Stimulated activated CD4-positive, alpha-beta T cell treated with anti-CD3 and anti-CD28 coated beads, Interleukin-4, amount 100 ng/mL, for 4 hours (primary cell): Measurements from ENCODE around the gene ZNF385C.
A peak's percentile ranks its signal among the peaks of the same experiment; 100 is the strongest.
"Not testable (repeated sequence)": the region's sequence is repeated elsewhere in the genome, so short reads cannot be mapped to it uniquely, and the experiment has no call there.

Experiments
- DNase-seq, 2 experiments: peaks; one replicate each; pipeline ENCODE4 v3.0.0-alpha.2; 2020

The ZNF385C gene

DNA sequence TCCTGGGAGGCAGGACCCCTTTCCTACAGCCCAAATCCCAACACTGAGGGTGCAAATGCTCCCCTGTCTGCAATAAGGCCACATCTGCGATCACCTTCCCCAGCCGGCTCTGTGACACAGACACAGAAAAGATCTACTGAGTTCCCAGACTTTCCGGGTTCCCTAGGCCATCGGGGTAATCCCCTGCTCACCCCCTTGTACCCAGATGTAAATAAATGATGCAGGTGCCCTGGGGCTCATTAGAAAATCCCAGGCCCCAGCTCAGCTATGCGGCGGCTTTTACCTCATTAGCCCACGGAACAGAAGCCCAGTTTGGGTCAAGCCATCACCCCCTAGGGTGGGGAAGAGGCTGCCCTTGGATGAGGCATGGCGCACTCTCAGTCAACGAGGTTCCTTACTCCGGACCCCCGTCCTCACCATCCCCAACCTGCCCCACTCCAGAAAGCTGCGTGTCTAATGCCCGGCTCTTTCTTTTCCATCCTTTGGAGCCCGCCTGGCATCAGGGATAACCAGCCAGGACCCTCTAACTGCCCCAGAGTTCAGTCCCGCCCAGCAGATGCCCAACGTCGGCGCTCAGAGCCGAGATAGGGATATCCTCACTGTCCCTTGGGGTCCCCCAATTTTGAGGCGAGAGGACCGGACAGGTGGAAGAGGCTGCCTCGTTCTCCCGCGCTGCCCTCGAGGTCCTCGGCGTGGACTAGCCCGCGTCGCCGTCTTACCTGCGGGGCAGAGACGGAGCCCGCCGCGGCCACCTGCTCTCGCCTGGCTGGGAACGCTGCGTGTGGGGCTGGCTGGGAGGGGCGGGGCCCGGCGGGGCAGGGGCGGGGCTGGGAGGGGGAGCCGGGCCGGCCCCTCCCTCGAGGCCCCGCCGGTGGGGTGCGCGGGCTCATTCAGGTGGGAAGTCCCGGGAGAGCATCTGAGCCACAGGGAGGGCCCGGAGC is at the start of gene ZNF385C:
ZNF385C (minus strand) TSS at position 783 of the 941 bp plus-strand sequence. CDS start 35,417 bp downstream, outside the sequence.
- DNase-seq, result peak; percentile 35 to 64

DNA sequence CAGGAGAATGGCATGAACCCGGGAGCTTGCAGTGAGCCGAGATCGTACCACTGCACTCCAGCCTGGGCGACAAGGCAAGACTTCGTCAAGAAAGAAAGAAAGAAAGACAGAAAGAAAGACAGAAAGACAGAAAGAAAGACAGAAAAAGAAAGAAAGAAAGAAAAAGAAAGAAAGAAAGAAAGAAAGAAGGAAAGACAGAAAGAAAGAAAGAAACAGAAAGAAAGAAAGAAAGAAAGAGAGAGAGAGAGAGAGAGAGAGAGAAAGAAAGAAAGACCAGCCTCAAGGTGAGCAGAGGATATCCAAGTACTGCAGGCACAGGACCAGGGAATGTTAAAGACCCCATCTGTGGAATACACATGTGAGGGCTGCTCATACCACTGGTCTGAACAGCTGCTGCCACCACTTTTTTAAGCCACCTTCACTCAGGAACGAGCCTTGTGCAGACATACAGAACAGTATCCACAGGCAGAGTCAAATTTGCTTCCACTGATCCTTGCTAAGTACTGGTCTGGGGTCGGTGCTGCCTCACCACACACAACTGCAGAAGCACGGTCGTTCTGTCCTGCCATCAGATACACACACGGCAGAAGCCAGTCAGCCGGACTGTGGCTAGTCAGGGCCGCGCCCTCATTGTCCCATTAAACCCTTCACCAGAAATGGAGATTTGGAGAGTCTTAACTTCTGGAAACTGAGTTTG is 48.8 kb upstream of the ZNF385C start:
- no peak for DNase-seq

- not testable (repeated sequence) for DNase-seq
Measured at GRCh38 chr17:42143138-42143537, 44.9 kb upstream of the ZNF385C start.

DNA sequence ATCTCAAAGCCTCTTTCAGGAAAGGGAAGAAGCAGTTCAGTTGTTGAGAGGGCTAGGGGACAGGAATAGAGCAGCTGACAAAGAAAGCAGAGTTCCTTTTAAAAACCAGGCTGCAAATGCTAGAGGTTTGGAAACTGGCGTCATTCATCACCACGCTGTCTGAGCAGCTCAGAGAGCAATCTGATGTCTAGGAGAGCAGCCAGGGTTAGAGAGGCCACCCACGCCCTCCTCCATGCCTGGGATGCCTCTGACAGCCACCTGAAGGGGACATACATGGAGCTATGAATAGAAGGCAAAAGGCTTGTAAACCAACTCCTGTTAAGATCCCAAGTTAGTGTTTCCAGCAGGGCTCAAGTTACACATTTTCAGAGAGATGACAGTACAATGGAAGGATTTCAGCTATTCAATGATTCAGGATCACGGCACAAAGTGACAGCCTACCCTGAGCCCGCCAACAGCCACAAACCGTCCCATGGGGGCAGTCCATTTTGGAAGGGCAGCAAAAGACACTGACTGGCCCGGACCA is 44.2 kb upstream of the ZNF385C start:
- DNase-seq, result no peak

DNA sequence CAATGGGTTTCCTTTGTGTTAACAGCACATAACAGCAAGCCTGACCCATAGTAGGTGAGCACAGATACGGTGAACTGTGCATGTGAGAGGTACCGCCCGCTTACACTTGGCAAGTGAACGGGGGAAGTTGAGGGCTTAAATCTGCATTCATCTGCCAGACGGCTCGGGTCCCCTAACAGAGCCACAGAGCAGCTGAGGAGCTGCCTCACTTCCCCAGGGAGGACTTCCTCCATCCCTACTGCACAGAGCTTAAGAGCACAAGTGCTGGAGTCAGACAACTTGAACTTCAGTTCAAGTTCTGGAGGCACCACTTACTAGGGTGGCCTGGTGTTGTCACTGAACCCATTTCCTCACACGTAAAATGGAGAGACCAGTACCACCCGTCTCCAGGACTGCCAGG is 43.1 kb upstream of the ZNF385C start:
- no peak for DNase-seq

GRCh38 chr17:42140690-42141089 is 42.4 kb upstream of the ZNF385C start:
- not testable (repeated sequence) for DNase-seq

DNA sequence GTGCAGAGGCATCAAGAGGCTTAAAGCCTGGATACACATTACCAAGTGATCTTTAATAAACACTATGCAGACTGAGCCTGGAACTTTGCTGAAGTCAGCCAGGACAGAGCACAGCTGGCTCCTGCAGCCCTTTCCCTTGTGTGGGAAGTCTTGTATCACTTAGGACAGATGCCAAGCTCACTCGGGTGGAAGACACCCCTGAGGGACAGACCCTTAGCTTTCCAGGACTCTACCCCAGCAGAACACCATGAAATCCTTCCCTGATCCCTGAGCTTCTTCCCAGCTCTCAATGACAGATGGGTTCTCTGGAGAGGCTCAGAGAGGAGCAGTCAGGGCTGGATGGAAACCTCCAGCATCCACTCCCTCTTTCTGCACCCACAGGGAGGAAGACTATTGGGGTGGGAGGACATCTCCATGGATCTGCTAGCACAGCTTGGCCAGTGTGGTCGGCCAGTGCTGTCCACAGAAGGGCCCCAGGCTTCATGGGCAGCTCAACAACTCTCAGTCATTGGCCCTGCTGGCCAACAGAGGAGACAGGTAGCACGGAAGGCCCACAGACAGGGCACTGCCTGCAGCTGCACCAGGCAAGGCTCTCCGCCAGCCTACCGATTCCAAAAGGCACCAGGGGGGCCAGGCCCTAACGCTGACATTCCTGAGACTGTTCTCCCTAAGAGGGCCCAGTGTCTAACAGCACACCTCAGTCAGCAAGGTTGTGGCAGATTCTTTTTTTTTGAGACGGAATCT is 40.6 kb upstream of the ZNF385C start:
- DNase-seq, result no peak

DNA sequence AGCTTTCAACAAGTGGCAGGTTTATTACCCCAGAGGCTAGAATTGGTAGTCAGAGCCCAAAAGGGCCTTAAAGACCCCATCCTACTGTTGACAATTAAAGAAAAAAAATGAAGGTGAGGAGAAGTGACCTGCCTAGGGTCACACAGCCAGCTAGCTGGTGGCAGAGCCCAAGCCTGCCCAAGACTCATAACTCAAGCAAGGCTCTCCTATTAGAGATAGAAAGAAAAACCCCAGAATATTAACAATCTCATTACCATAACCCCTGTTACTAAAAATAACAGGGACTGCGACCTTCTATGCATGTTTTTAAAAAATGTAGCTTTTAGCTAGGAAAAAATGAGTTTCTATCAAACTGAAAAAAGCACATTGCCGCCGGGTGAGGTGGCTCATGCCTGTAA is 38.4 kb upstream of the ZNF385C start:
- DNase-seq, result no peak

DNA sequence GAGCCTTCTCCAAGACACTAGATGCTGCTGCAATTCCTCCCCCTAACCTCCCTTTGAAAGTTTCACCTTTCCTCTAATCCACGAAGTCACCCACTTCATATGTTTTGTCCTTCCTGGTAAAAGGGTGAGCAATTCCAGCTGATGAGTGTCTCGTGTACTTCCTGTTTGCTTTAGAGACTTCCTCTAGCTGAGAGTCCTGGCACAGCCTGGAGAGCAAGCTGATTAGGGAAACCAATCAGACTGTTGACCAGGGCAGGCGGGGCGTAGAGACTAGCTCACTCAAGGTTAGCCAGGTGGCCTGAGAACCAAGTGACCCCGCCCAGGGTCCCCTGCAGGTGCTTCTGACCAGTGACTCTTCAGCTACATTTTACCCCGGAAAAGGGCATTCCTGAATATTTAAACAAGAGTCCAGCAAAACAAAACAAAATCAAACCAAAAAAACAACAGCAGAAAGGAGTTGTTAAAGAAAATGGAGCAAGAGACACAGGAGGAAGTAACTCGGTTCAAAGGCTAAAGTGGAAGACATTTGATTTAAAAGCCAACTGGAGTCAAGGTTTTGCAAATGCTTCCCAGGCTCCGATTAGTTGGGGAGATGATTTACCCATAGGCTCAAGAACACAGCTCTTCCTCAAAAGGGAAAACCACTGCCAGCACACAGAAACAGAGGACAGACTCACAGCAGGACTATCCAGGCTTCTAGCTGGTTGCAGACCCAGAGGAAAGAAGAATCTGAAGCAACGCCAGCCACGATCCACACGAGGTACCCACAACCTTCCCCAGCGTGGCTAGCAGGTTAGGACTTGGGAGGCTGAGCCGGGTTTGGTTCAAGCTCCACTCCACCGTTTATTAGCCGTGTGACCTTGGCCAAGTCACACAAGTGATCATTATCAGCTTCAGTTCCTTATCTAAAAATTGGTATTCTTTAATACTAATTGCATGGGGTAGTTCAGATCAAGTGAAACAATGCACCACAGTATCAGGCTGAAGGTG is 37.7 kb upstream of the ZNF385C start:
- DNase-seq, result no peak

DNA sequence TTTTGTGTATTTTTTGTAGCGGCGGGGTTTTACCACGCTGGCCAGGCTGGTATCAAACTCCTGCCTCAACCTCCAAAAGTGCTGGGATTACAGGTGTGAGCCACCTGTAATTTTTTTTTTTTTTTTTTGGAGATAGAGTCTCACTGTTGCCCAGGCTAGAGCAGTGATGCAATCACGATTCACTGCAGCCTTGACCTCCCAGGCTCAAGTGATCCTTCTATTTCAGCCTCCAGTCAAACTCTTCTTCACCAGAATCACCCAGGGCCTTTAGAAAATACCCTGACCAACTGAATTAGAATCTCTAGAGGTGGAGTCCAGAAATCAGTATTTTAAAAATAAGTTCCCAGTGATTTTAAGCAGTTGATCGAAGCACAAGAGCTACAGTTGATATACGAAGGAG is 36.9 kb upstream of the ZNF385C start:
- DNase-seq, result no peak

GRCh38 chr17:42133461-42134041 is 35.3 kb upstream of the ZNF385C start:
- peak in 1 of 2 experiments; percentile 45 for DNase-seq

DNA sequence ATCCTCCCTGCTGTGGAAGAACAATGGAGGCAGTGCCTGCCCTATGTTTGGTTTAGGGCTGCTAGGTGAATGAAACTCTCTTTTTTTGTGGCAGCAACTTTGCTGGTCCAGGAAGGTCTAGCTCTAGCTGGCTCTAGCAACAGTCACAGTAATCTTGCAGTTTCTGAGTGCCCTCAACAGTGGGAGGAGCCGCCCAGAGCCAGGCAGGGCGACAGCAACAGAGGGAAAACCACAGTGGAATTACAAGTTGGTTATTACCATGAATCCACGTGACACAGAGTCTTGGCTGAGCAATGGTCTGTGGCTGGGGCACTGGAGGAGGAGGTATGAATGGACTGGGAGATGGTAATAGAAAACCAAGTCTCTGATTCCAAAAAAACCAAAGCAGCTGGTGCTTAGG is 34.7 kb upstream of the ZNF385C start:
- peak in 1 of 2 experiments; percentile 17 for DNase-seq

DNA sequence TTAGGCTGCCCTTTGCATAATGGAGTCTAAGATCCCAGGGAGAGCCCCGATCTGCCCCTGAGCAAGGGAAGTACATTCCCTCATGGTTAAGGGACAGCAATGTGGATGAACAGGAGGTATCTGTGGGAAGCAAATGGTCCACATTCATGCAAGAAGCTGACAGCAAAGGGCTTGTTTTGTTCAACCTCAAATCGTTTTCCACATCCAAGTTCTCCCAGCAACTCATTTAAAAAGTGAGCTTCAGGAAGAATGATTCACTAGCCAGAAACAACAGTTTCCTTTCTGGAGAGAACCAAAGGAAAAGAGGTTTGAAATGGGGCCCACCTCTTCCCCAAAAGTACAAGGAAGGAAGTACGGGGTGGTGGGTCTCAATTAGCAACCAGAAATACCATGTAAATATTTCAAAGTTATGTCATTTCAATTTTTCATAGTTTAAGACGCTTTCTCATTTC is 33.7 kb upstream of the ZNF385C start:
- no peak for DNase-seq

- DNase-seq, result no peak
Measured at GRCh38 chr17:42131232-42131631, 33.0 kb upstream of the ZNF385C start.

- no peak for DNase-seq
Measured at GRCh38 chr17:42130310-42130936, 32.1 kb upstream of the ZNF385C start.

GRCh38 chr17:42129109-42129837 is 31.0 kb upstream of the ZNF385C start:
- no peak for DNase-seq

DNA sequence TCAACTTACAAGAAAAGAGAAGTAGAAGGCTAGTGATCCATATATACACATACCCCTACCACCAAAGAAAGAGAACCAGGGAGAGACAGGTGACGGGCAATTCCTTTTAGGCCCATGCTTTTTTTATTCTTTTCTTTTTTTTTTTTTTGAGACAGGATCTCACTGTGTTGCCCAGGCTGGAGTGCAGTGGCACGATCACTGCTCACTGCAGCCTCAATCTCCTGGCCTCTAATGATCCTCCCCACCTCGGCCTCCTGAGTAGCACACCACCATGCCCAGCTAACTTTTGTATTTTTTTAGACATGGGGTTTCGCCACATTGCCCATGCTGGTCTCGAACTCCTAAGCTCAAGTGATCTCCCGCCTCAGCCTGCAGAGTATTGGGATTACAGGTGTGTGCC is 29.1 kb upstream of the ZNF385C start:
- DNase-seq, result no peak

DNA sequence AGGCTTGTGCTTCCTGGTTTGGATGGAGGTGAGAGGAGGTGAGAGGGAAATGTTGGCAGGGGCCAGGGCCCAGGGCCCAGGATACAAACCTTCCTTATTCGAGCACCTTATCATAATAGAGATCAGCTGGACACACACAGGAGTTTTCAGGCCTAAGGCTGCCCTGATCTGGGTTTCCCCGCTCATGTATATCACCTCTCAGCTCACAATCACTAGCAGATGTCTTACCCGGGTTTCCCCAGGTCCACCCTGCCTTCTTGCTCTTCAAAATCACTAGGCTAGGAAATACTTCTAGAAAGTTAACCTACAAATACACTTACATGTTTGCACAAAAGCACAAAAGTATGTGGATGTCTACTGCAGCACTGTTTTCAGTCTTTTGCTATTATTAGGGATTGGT is 28.6 kb upstream of the ZNF385C start:
- DNase-seq, result no peak

- DNase-seq, result no peak
Measured at GRCh38 chr17:42125565-42125964, 27.3 kb upstream of the ZNF385C start.

DNA sequence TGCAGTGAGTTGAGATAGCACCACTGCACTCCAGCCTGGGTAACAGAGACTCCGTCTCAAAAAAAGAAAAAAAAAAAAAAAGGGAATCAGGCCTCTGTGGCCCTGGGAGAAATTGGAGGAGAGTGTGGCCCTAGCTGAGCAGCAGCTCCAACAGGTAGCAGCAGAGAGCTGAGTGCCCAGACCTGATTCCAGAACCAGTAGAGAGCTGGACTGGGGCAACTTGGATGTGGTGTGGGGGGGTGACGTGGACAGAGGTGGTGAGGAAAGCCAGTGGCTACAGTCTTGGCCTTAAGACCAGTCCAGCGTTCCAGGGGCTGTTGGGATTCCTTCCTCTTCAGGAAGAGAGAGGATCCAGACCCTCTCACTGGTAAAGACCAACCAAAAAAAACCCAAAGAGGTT is 26.0 kb upstream of the ZNF385C start:
- no peak for DNase-seq
